Measurements from ENCODE around the gene GPR39.

GPR39 gene

DNA sequence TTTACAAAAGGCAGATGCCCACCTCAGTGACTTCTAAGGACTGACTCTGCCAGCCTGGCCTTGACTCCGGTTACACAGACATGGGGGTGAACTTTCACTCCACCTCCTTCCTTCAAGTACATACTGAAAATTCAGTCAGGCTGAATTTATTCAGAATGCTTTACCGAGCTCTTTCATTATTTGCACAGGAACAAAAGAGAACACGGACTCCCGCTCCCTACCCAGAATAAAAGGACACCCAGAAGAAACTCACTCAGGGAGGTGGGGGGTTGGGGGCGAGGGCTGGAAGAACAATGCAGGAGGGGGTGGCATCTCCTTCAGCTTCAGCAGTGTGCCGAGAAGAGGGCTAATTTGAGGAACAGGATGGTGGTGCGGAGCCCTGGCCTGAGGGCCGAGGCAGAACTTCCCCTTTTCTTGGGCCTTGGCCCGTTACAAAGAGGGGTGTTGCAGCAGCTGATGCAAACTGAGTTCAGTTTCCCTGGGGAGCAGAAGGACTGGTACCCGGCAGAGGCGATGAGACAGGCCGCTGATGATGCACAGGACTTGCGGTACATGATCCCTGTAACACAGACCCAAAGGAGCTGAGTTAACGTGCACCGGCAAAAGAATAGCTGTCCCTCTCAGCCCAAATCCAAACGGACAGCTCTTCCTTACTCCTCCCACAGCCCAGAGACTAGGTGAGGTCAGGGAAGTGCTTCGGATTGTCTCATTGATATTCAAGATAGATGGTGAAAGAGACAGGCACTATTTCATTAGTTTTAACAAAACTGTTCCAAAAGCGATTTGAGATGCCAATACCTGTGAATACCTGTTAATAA, 229.3 kb downstream of the GPR39 start:
- Histone ChIP-seq H3K4me3 (ENCODE audit: low read length in 2 of 2) (no peak overlapping the region), H3K9me3 (ENCODE audit: control insufficient read depth in 2 of 2, low read length in 2 of 2) (no peaks in the 10 kb centered on the region), H3K4me1 (ENCODE audit: control insufficient read depth in 2 of 2, insufficient read depth in 2 of 2, low read length in 2 of 2) (no peaks in the 10 kb centered on the region), H3K27ac (ENCODE audit: low read depth in 2 of 2, low read length in 2 of 2) (no peak overlapping the region), H3K36me3 (ENCODE audit: control insufficient read depth in 2 of 2, insufficient read depth in 2 of 2, low read length in 2 of 2) (no peaks in the 10 kb centered on the region), H3K27me3 (ENCODE audit: control insufficient read depth in 2 of 2, insufficient read depth in 2 of 2, low read length in 2 of 2) (no peaks in the 10 kb centered on the region), H3K9ac (ENCODE audit: low read depth in 1 of 2, low read length in 2 of 2) (no peak overlapping the region)

GRCh38 chr2:132646540-132647108, 230.0 kb downstream of the GPR39 start:
- H3K4me1 ChIP-seq (ENCODE audit: control insufficient read depth in 2 of 2, insufficient read depth in 2 of 2, low read length in 2 of 2), result no peaks in the 10 kb centered on the region
- H3K27me3 ChIP-seq (ENCODE audit: control insufficient read depth in 2 of 2, insufficient read depth in 2 of 2, low read length in 2 of 2), result no peaks in the 10 kb centered on the region
- H3K27ac ChIP-seq (ENCODE audit: low read depth in 2 of 2, low read length in 2 of 2), result no peak overlapping the region
- H3K9ac ChIP-seq (ENCODE audit: low read depth in 1 of 2, low read length in 2 of 2), result no peak overlapping the region
- H3K36me3 ChIP-seq (ENCODE audit: control insufficient read depth in 2 of 2, insufficient read depth in 2 of 2, low read length in 2 of 2), result no peaks in the 10 kb centered on the region
- H3K9me3 ChIP-seq (ENCODE audit: control insufficient read depth in 2 of 2, low read length in 2 of 2), result no peaks in the 10 kb centered on the region
- no peak overlapping the region for H3K4me3 ChIP-seq (ENCODE audit: low read length in 2 of 2)

DNA sequence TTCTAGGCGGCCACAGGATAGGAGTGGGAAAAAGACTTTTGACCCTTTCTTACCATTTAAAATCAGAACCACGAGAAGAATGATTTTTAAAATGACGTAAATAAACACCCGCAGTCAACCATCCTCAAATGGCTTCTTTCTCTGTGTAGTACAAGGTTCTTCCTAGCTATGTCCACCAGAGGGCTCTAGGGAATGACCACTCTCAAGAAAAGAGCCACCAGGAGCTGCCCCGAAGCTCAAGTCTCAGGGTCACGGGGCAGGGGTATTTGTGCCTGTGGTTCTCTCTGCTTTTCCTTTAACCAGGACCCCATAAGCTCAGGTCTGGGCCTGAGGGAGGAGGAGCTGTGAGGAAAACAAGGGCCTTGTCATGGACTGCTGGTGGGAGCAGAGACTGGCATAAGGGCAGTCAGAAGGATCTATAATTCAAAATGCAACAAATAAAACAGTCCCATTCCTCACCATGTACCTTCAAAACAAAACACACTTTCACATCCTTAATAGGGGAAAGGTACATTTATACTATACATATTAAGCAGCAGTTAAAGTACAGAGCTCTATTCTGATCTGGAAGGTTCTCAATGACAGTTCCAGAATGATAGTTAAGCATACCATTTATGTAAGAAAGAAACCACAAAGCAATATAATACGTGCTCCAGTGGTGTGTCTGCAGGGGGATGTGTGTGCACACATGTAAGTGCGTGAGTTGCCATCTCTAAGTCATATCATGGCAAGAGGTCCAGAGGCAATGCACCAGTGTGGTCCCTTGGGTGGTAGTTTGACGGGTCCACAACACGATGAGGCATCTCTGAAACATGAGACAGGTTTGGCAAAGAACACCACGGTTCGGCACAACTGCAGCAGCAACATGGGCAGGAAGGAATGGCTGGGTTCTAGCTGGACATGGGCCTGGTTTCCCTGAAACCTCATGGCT, 234.8 kb downstream of the GPR39 start:
- Histone ChIP-seq H3K4me3 (ENCODE audit: low read length in 2 of 2) (no peak overlapping the region), H3K27ac (ENCODE audit: low read depth in 2 of 2, low read length in 2 of 2) (no peak overlapping the region), H3K4me1 (ENCODE audit: control insufficient read depth in 2 of 2, insufficient read depth in 2 of 2, low read length in 2 of 2) (no peaks in the 10 kb centered on the region), H3K9me3 (ENCODE audit: control insufficient read depth in 2 of 2, low read length in 2 of 2) (no peaks in the 10 kb centered on the region), H3K9ac (ENCODE audit: low read depth in 1 of 2, low read length in 2 of 2) (no peak overlapping the region), H3K27me3 (ENCODE audit: control insufficient read depth in 2 of 2, insufficient read depth in 2 of 2, low read length in 2 of 2) (no peaks in the 10 kb centered on the region), H3K36me3 (ENCODE audit: control insufficient read depth in 2 of 2, insufficient read depth in 2 of 2, low read length in 2 of 2) (no peaks in the 10 kb centered on the region)

DNA sequence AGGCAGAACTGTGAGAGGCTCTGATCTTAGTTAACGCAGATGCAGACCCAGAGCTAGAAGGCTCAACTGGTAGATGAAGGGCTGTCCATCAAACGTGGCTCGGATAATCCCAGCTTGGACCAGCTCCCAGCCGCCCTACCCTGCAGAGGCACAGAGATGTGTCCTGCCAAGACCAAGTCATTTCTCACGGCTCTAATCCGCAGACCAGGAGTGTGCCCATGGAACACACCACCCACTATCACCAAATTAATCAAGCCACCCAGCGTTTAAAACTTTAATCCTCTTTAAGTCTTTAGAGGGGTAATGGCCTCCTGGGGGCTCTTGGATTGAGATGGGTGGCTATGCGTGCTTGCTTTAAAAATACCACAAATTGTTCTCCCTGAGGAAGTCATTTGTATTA, 235.9 kb downstream of the GPR39 start:
- H3K4me1 ChIP-seq (ENCODE audit: control insufficient read depth in 2 of 2, insufficient read depth in 2 of 2, low read length in 2 of 2), result no peaks in the 10 kb centered on the region
- H3K4me3 ChIP-seq (ENCODE audit: low read length in 2 of 2), result no peak overlapping the region
- H3K9ac ChIP-seq (ENCODE audit: low read depth in 1 of 2, low read length in 2 of 2), result no peak overlapping the region

GRCh38 chr2:132654335-132654734, 237.7 kb downstream of the GPR39 start:
- Histone ChIP-seq H3K9ac (ENCODE audit: low read depth in 1 of 2, low read length in 2 of 2) (no peak overlapping the region), H3K4me3 (ENCODE audit: low read length in 2 of 2) (no peak overlapping the region), H3K9me3 (ENCODE audit: control insufficient read depth in 2 of 2, low read length in 2 of 2) (no peaks in the 10 kb centered on the region), H3K27me3 (ENCODE audit: control insufficient read depth in 2 of 2, insufficient read depth in 2 of 2, low read length in 2 of 2) (no peaks in the 10 kb centered on the region), H3K36me3 (ENCODE audit: control insufficient read depth in 2 of 2, insufficient read depth in 2 of 2, low read length in 2 of 2) (no peaks in the 10 kb centered on the region), H3K4me1 (ENCODE audit: control insufficient read depth in 2 of 2, insufficient read depth in 2 of 2, low read length in 2 of 2) (no peaks in the 10 kb centered on the region), H3K27ac (ENCODE audit: low read depth in 2 of 2, low read length in 2 of 2) (no peak overlapping the region)

More for the DNA sequence above, 235.9 kb downstream of the GPR39 start:
- Histone ChIP-seq H3K9me3 (ENCODE audit: control insufficient read depth in 2 of 2, low read length in 2 of 2) (no peaks in the 10 kb centered on the region), H3K27me3 (ENCODE audit: control insufficient read depth in 2 of 2, insufficient read depth in 2 of 2, low read length in 2 of 2) (no peaks in the 10 kb centered on the region), H3K36me3 (ENCODE audit: control insufficient read depth in 2 of 2, insufficient read depth in 2 of 2, low read length in 2 of 2) (no peaks in the 10 kb centered on the region), H3K27ac (ENCODE audit: low read depth in 2 of 2, low read length in 2 of 2) (no peak overlapping the region)

- no peaks in the 10 kb centered on the region for H3K4me1 ChIP-seq (ENCODE audit: control insufficient read depth in 2 of 2, insufficient read depth in 2 of 2, low read length in 2 of 2)
- H3K36me3 ChIP-seq (ENCODE audit: control insufficient read depth in 2 of 2, insufficient read depth in 2 of 2, low read length in 2 of 2), result no peaks in the 10 kb centered on the region
- H3K27ac ChIP-seq (ENCODE audit: low read depth in 2 of 2, low read length in 2 of 2), result no peak overlapping the region
- H3K9me3 ChIP-seq (ENCODE audit: control insufficient read depth in 2 of 2, low read length in 2 of 2), result no peaks in the 10 kb centered on the region
- no peak overlapping the region for H3K4me3 ChIP-seq (ENCODE audit: low read length in 2 of 2)
- H3K9ac ChIP-seq (ENCODE audit: low read depth in 1 of 2, low read length in 2 of 2), result no peak overlapping the region
- H3K27me3 ChIP-seq (ENCODE audit: control insufficient read depth in 2 of 2, insufficient read depth in 2 of 2, low read length in 2 of 2), result no peaks in the 10 kb centered on the region
Measured at GRCh38 chr2:132654968-132655367, 238.4 kb downstream of the GPR39 start.

- Histone ChIP-seq H3K27me3 (ENCODE audit: control insufficient read depth in 2 of 2, insufficient read depth in 2 of 2, low read length in 2 of 2) (no peaks in the 10 kb centered on the region), H3K4me1 (ENCODE audit: control insufficient read depth in 2 of 2, insufficient read depth in 2 of 2, low read length in 2 of 2) (no peaks in the 10 kb centered on the region), H3K36me3 (ENCODE audit: control insufficient read depth in 2 of 2, insufficient read depth in 2 of 2, low read length in 2 of 2) (no peaks in the 10 kb centered on the region), H3K9me3 (ENCODE audit: control insufficient read depth in 2 of 2, low read length in 2 of 2) (no peaks in the 10 kb centered on the region), H3K4me3 (ENCODE audit: low read length in 2 of 2) (no peak overlapping the region), H3K27ac (ENCODE audit: low read depth in 2 of 2, low read length in 2 of 2) (no peak overlapping the region), H3K9ac (ENCODE audit: low read depth in 1 of 2, low read length in 2 of 2) (no peak overlapping the region)
Measured at GRCh38 chr2:132656266-132656975, 239.8 kb downstream of the GPR39 start.

GRCh38 chr2:132659331-132659730, 242.7 kb downstream of the GPR39 start:
- Histone ChIP-seq H3K4me3 (ENCODE audit: low read length in 2 of 2) (no peak overlapping the region), H3K9ac (ENCODE audit: low read depth in 1 of 2, low read length in 2 of 2) (no peak overlapping the region), H3K27ac (ENCODE audit: low read depth in 2 of 2, low read length in 2 of 2) (no peak overlapping the region), H3K36me3 (ENCODE audit: control insufficient read depth in 2 of 2, insufficient read depth in 2 of 2, low read length in 2 of 2) (no peaks in the 10 kb centered on the region), H3K4me1 (ENCODE audit: control insufficient read depth in 2 of 2, insufficient read depth in 2 of 2, low read length in 2 of 2) (no peaks in the 10 kb centered on the region), H3K9me3 (ENCODE audit: control insufficient read depth in 2 of 2, low read length in 2 of 2) (no peaks in the 10 kb centered on the region), H3K27me3 (ENCODE audit: control insufficient read depth in 2 of 2, insufficient read depth in 2 of 2, low read length in 2 of 2) (peaks cover 0 to 3% of the 10 kb centered on the region in 2 donors)

DNA sequence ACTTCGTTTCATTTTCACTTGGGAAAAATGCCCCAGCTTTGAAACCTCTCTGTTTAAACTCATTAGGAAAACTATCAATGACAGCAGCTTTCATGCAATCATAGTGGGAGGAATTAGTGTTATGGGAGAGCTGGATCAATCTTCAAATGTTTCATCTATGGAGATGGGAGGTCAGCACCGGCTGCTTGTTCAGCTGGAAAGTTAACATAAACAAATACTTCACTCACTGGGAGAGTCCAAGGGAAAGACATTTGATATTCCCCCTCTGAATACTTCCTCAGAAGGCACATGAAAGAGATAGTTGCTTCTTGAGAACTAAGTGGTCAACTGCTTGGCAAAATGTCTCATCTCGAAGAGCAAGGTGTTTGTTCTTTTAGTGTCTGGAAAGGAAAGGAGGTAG, 246.1 kb downstream of the GPR39 start:
- Histone ChIP-seq H3K4me3 (ENCODE audit: low read length in 2 of 2) (no peak overlapping the region), H3K27ac (ENCODE audit: low read depth in 2 of 2, low read length in 2 of 2) (no peak overlapping the region), H3K36me3 (ENCODE audit: control insufficient read depth in 2 of 2, insufficient read depth in 2 of 2, low read length in 2 of 2) (no peaks in the 10 kb centered on the region), H3K9ac (ENCODE audit: low read depth in 1 of 2, low read length in 2 of 2) (no peak overlapping the region), H3K4me1 (ENCODE audit: control insufficient read depth in 2 of 2, insufficient read depth in 2 of 2, low read length in 2 of 2) (no peaks in the 10 kb centered on the region), H3K27me3 (ENCODE audit: control insufficient read depth in 2 of 2, insufficient read depth in 2 of 2, low read length in 2 of 2) (peaks cover 3 to 10% of the 10 kb centered on the region in 2 donors), H3K9me3 (ENCODE audit: control insufficient read depth in 2 of 2, low read length in 2 of 2) (no peaks in the 10 kb centered on the region)
